Measurements from ENCODE around the gene IGFLR1.

IGFLR1 gene

GRCh38 chr19:35760711-35761349 lies 18.6 kb upstream of the IGFLR1 start:
- H3K9me3 ChIP-seq (ENCODE audit: insufficient read depth, low read depth, low read length) = no peaks in the 10 kb centered on the region
- 94% methylated on average over 4 of the region's 4 CpGs for whole genome bisulfite sequencing
- H3K9ac ChIP-seq (ENCODE audit: low read depth, low read length) = no peak overlapping the region
- peaks cover 9% of the 10 kb centered on the region; the same call in 1 of the 2 replicates for H3K4me1 ChIP-seq (ENCODE audit: insufficient read depth, low read length)
- H3K27me3 ChIP-seq (ENCODE audit: insufficient read depth, low read length) = peaks cover 10% of the 10 kb centered on the region
- H3K4me3 ChIP-seq (ENCODE audit: low read length) = no peak overlapping the region
- no peak overlapping the region for H3K27ac ChIP-seq (ENCODE audit: low read depth, low read length)
- H3K36me3 ChIP-seq (ENCODE audit: insufficient read depth, low read length) = peaks cover 48% of the 10 kb centered on the region

GRCh38 chr19:35759697-35760096 lies 17.4 kb upstream of the IGFLR1 start:
- H3K27ac ChIP-seq (ENCODE audit: low read depth, low read length) = no peak overlapping the region
- no peak overlapping the region for H3K9ac ChIP-seq (ENCODE audit: low read depth, low read length)
- H3K9me3 ChIP-seq (ENCODE audit: insufficient read depth, low read depth, low read length) = no peaks in the 10 kb centered on the region
- H3K36me3 ChIP-seq (ENCODE audit: insufficient read depth, low read length) = peaks cover 38% of the 10 kb centered on the region
- no peak overlapping the region for H3K4me3 ChIP-seq (ENCODE audit: low read length)
- 98% methylated on average over 2 of the region's 2 CpGs for WGBS
- H3K4me1 ChIP-seq (ENCODE audit: insufficient read depth, low read length) = peaks cover 9% of the 10 kb centered on the region; the same call in 1 of the 2 replicates
- H3K27me3 ChIP-seq (ENCODE audit: insufficient read depth, low read length) = peaks cover 19% of the 10 kb centered on the region

- Histone ChIP-seq H3K9me3 (ENCODE audit: insufficient read depth, low read depth, low read length) (no peaks in the 10 kb centered on the region), H3K4me3 (ENCODE audit: low read length) (peak within 1 kb of the TSS; percentile 98), H3K27me3 (ENCODE audit: insufficient read depth, low read length) (peaks cover 19% of the 10 kb centered on the region), H3K27ac (ENCODE audit: low read depth, low read length) (peak within 1 kb of the TSS; percentile 92), H3K9ac (ENCODE audit: low read depth, low read length) (peak within 1 kb of the TSS; percentile 92), H3K4me1 (ENCODE audit: insufficient read depth, low read length) (peaks cover 9% of the 10 kb centered on the region; the same call in 1 of the 2 replicates), H3K36me3 (ENCODE audit: insufficient read depth, low read length) (peaks cover 26% of the 10 kb centered on the region)
- WGBS = under 1% methylated on average over 53 of the region's 53 CpGs
Observed at GRCh38 chr19:35757749-35758608, 15.7 kb upstream of the IGFLR1 start, which contains the start of gene PROSER3. PROSER3 (plus strand) TSS chr19:35758176; CDS start chr19:35758216, 40 bp downstream.

- H3K9ac ChIP-seq (ENCODE audit: low read depth, low read length) = peak overlapping the region; percentile 52
- H3K4me3 ChIP-seq (ENCODE audit: low read length) = peak overlapping the region; percentile 98
- H3K27ac ChIP-seq (ENCODE audit: low read depth, low read length) = peak overlapping the region; percentile 80
- peaks cover 9% of the 10 kb centered on the region; the same call in 1 of the 2 replicates for H3K4me1 ChIP-seq (ENCODE audit: insufficient read depth, low read length)
- WGBS = 13% methylated on average over 19 of the region's 19 CpGs
- no peaks in the 10 kb centered on the region for H3K9me3 ChIP-seq (ENCODE audit: insufficient read depth, low read depth, low read length)
- peaks cover 21% of the 10 kb centered on the region for H3K36me3 ChIP-seq (ENCODE audit: insufficient read depth, low read length)
- H3K27me3 ChIP-seq (ENCODE audit: insufficient read depth, low read length) = peaks cover 19% of the 10 kb centered on the region
Observed at GRCh38 chr19:35757231-35757748, 15.0 kb upstream of the IGFLR1 start.

- peaks cover 9% of the 10 kb centered on the region; the same call in 1 of the 2 replicates for H3K4me1 ChIP-seq (ENCODE audit: insufficient read depth, low read length)
- H3K9me3 ChIP-seq (ENCODE audit: insufficient read depth, low read depth, low read length) = no peaks in the 10 kb centered on the region
- H3K27me3 ChIP-seq (ENCODE audit: insufficient read depth, low read length) = peaks cover 19% of the 10 kb centered on the region
- H3K9ac ChIP-seq (ENCODE audit: low read depth, low read length) = peak within 1 kb of the TSS; percentile 52
- H3K4me3 ChIP-seq (ENCODE audit: low read length) = peak within 1 kb of the TSS; percentile 98
- peaks cover 14% of the 10 kb centered on the region for H3K36me3 ChIP-seq (ENCODE audit: insufficient read depth, low read length)
- WGBS = 32% methylated on average over 52 of the region's 52 CpGs
- peak within 1 kb of the TSS; percentile 80 for H3K27ac ChIP-seq (ENCODE audit: low read depth, low read length)
Observed at GRCh38 chr19:35756377-35757230, 14.4 kb upstream of the IGFLR1 start, which contains the start of gene HSPB6. HSPB6 (minus strand) TSS chr19:35757029; CDS start chr19:35757008, 21 bp downstream.

- 7% methylated on average over 74 of the region's 74 CpGs for WGBS
- Histone ChIP-seq H3K9ac (ENCODE audit: low read depth, low read length) (peak overlapping the region; percentile 3; the same call in 1 of the 2 replicates), H3K4me1 (ENCODE audit: insufficient read depth, low read length) (peaks cover 9% of the 10 kb centered on the region; the same call in 1 of the 2 replicates), H3K9me3 (ENCODE audit: insufficient read depth, low read depth, low read length) (no peaks in the 10 kb centered on the region), H3K27me3 (ENCODE audit: insufficient read depth, low read length) (peaks cover 19% of the 10 kb centered on the region), H3K36me3 (ENCODE audit: insufficient read depth, low read length) (peaks cover 9% of the 10 kb centered on the region), H3K4me3 (ENCODE audit: low read length) (peak overlapping the region; percentile 56), H3K27ac (ENCODE audit: low read depth, low read length) (no peak overlapping the region)
Observed at GRCh38 chr19:35755550-35756376, 13.5 kb upstream of the IGFLR1 start.

GRCh38 chr19:35755131-35755549 lies 12.9 kb upstream of the IGFLR1 start:
- peaks cover 9% of the 10 kb centered on the region; the same call in 1 of the 2 replicates for H3K4me1 ChIP-seq (ENCODE audit: insufficient read depth, low read length)
- H3K27me3 ChIP-seq (ENCODE audit: insufficient read depth, low read length) = peaks cover 19% of the 10 kb centered on the region
- H3K9ac ChIP-seq (ENCODE audit: low read depth, low read length) = peak overlapping the region; percentile 3; the same call in 1 of the 2 replicates
- WGBS = 41% methylated on average over 17 of the region's 17 CpGs
- H3K27ac ChIP-seq (ENCODE audit: low read depth, low read length) = no peak overlapping the region
- peaks cover 3% of the 10 kb centered on the region; the same call in 1 of the 2 replicates for H3K36me3 ChIP-seq (ENCODE audit: insufficient read depth, low read length)
- H3K4me3 ChIP-seq (ENCODE audit: low read length) = peak overlapping the region; percentile 56
- no peaks in the 10 kb centered on the region for H3K9me3 ChIP-seq (ENCODE audit: insufficient read depth, low read depth, low read length)

- H3K27ac ChIP-seq (ENCODE audit: low read depth, low read length) = no peak overlapping the region
- H3K9ac ChIP-seq (ENCODE audit: low read depth, low read length) = no peak overlapping the region
- WGBS = 88% methylated on average over 13 of the region's 13 CpGs
- H3K27me3 ChIP-seq (ENCODE audit: insufficient read depth, low read length) = peaks cover 19% of the 10 kb centered on the region
- peaks cover 9% of the 10 kb centered on the region; the same call in 1 of the 2 replicates for H3K4me1 ChIP-seq (ENCODE audit: insufficient read depth, low read length)
- H3K36me3 ChIP-seq (ENCODE audit: insufficient read depth, low read length) = no peaks in the 10 kb centered on the region
- H3K9me3 ChIP-seq (ENCODE audit: insufficient read depth, low read depth, low read length) = no peaks in the 10 kb centered on the region
- H3K4me3 ChIP-seq (ENCODE audit: low read length) = no peak overlapping the region
Observed at GRCh38 chr19:35754370-35755130, 12.3 kb upstream of the IGFLR1 start.

- no peak overlapping the region for H3K27ac ChIP-seq (ENCODE audit: low read depth, low read length)
- no peak overlapping the region for H3K4me3 ChIP-seq (ENCODE audit: low read length)
- peaks cover 19% of the 10 kb centered on the region for H3K27me3 ChIP-seq (ENCODE audit: insufficient read depth, low read length)
- H3K9me3 ChIP-seq (ENCODE audit: insufficient read depth, low read depth, low read length) = no peaks in the 10 kb centered on the region
- H3K4me1 ChIP-seq (ENCODE audit: insufficient read depth, low read length) = peaks cover 9% of the 10 kb centered on the region; the same call in 1 of the 2 replicates
- H3K36me3 ChIP-seq (ENCODE audit: insufficient read depth, low read length) = no peaks in the 10 kb centered on the region
- WGBS = 94% methylated on average over 20 of the region's 20 CpGs
- H3K9ac ChIP-seq (ENCODE audit: low read depth, low read length) = no peak overlapping the region
Observed at GRCh38 chr19:35753634-35754369, 11.6 kb upstream of the IGFLR1 start.
